ENCODE results near the gene PLCB1.

The PLCB1 gene

DNA sequence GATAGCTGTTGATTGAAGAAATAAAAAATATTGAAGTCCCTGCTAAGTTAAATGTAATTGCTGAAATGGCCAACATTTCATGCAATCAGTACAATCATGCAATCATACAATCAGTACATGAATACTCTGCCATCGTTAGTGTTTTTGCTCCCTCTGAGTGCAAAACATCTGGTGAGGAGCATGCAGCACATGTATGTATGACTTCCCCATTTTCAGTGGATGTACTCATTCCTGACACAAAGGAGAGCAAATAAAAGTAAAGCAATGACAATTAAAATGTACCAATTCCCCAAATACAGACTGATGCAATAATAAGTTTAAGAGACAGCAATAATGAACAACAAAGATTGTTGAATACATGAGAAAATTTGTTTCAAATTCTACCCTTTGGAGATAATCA, 140.7 kb downstream of the PLCB1 start:
- Histone ChIP-seq H3K4me2 (ENCODE audit: insufficient read depth, low read length) (no peak overlapping the region), H4K20me1 (ENCODE audit: insufficient read depth, low read length) (no peaks in the 10 kb centered on the region), H3K9ac (ENCODE audit: low read depth, low read length) (no peak overlapping the region), H3K27ac (ENCODE audit: low read length) (peak overlapping the region; percentile 17; the same call in 1 of the 2 replicates), H2AFZ (ENCODE audit: low read depth, low read length) (no peak overlapping the region), H3K4me1 (ENCODE audit: insufficient read depth, low read length) (peaks cover 60% of the 10 kb centered on the region), H3K9me3 (ENCODE audit: insufficient read depth, low read length, severe bottlenecking) (no peaks in the 10 kb centered on the region), H3K27me3 (ENCODE audit: insufficient read depth, low read length, poor library complexity) (no peaks in the 10 kb centered on the region), H3K79me2 (ENCODE audit: insufficient read depth, low read length) (peaks cover 75% of the 10 kb centered on the region), H3K36me3 (ENCODE audit: insufficient read depth, low read length) (no peaks in the 10 kb centered on the region), H3K4me3 (ENCODE audit: low read depth in 1 of 2, low read length in 2 of 2) (no peak overlapping the region)
- ATAC-seq (ENCODE audit: insufficient read depth, low read depth) (no peak), DNase-seq (no peak)
- no peak for TF ChIP-seq EZH2 (IDR thresholded peaks at IDR 0.05; ENCODE audit: borderline replicate concordance, low read depth, low read length, severe bottlenecking)
- TF ChIP-seq, protein P1, sequence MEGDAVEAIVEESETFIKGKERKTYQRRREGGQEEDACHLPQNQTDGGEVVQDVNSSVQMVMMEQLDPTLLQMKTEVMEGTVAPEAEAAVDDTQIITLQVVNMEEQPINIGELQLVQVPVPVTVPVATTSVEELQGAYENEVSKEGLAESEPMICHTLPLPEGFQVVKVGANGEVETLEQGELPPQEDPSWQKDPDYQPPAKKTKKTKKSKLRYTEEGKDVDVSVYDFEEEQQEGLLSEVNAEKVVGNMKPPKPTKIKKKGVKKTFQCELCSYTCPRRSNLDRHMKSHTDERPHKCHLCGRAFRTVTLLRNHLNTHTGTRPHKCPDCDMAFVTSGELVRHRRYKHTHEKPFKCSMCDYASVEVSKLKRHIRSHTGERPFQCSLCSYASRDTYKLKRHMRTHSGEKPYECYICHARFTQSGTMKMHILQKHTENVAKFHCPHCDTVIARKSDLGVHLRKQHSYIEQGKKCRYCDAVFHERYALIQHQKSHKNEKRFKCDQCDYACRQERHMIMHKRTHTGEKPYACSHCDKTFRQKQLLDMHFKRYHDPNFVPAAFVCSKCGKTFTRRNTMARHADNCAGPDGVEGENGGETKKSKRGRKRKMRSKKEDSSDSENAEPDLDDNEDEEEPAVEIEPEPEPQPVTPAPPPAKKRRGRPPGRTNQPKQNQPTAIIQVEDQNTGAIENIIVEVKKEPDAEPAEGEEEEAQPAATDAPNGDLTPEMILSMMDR (IDR thresholded peaks at IDR 0.05; ENCODE audit: borderline replicate concordance, extremely low read depth, low read length, poor library complexity, severe bottlenecking): no peak

GRCh38 chr20:8284902-8285301, 152.8 kb downstream of the PLCB1 start:
- no peaks in the 10 kb centered on the region for H3K4me1 ChIP-seq (ENCODE audit: insufficient read depth, low read length)
- H3K9ac ChIP-seq (ENCODE audit: low read depth, low read length): no peak overlapping the region
- H4K20me1 ChIP-seq (ENCODE audit: insufficient read depth, low read length): peaks cover 6% of the 10 kb centered on the region; the same call in 1 of the 2 replicates
- H3K9me3 ChIP-seq (ENCODE audit: insufficient read depth, low read length, severe bottlenecking): no peaks in the 10 kb centered on the region
- H3K27me3 ChIP-seq (ENCODE audit: insufficient read depth, low read length, poor library complexity): no peaks in the 10 kb centered on the region
- DNase-seq: no peak
- H3K79me2 ChIP-seq (ENCODE audit: insufficient read depth, low read length): peaks cover 63% of the 10 kb centered on the region
- TF ChIP-seq EZH2 (IDR thresholded peaks at IDR 0.05; ENCODE audit: borderline replicate concordance, low read depth, low read length, severe bottlenecking): no peak
- TF ChIP-seq, protein P1 (IDR thresholded peaks at IDR 0.05; ENCODE audit: borderline replicate concordance, extremely low read depth, low read length, poor library complexity, severe bottlenecking): no peak
- ATAC-seq (ENCODE audit: insufficient read depth, low read depth): no peak
- H2AFZ ChIP-seq (ENCODE audit: low read depth, low read length): no peak overlapping the region
- no peaks in the 10 kb centered on the region for H3K36me3 ChIP-seq (ENCODE audit: insufficient read depth, low read length)
- no peak overlapping the region for H3K4me2 ChIP-seq (ENCODE audit: insufficient read depth, low read length)
- H3K4me3 ChIP-seq (ENCODE audit: low read depth in 1 of 2, low read length in 2 of 2): no peak overlapping the region
- no peak overlapping the region for H3K27ac ChIP-seq (ENCODE audit: low read length)

DNA sequence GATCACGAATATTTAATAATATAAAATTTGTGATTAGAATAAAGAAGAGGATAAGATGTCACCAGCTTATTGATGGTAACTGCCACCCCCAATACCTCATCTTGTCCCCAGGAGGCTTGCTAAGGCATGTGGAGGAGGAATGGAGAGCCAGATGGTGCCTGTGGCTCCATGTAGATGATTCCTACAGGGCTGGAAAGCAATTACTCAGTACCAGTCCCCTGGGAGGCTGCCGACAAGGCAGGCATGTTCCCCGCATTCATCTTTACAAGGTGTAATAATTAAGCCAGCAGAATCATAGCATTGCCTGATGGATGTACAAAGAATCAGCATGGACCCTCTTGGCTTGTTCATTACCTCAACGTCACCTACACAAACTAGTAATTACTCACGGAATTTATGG, 155.3 kb downstream of the PLCB1 start:
- Histone ChIP-seq H3K79me2 (ENCODE audit: insufficient read depth, low read length) (peaks cover 75% of the 10 kb centered on the region), H3K27me3 (ENCODE audit: insufficient read depth, low read length, poor library complexity) (no peaks in the 10 kb centered on the region), H4K20me1 (ENCODE audit: insufficient read depth, low read length) (peaks cover 11% of the 10 kb centered on the region; the same call in 1 of the 2 replicates), H3K4me1 (ENCODE audit: insufficient read depth, low read length) (no peaks in the 10 kb centered on the region), H2AFZ (ENCODE audit: low read depth, low read length) (no peak overlapping the region), H3K4me2 (ENCODE audit: insufficient read depth, low read length) (no peak overlapping the region), H3K36me3 (ENCODE audit: insufficient read depth, low read length) (no peaks in the 10 kb centered on the region), H3K4me3 (ENCODE audit: low read depth in 1 of 2, low read length in 2 of 2) (no peak overlapping the region), H3K27ac (ENCODE audit: low read length) (no peak overlapping the region), H3K9me3 (ENCODE audit: insufficient read depth, low read length, severe bottlenecking) (no peaks in the 10 kb centered on the region), H3K9ac (ENCODE audit: low read depth, low read length) (no peak overlapping the region)
- ATAC-seq (ENCODE audit: insufficient read depth, low read depth): no peak
- TF ChIP-seq, protein P1 (IDR thresholded peaks at IDR 0.05; ENCODE audit: borderline replicate concordance, extremely low read depth, low read length, poor library complexity, severe bottlenecking): no peak
- TF ChIP-seq EZH2 (IDR thresholded peaks at IDR 0.05; ENCODE audit: borderline replicate concordance, low read depth, low read length, severe bottlenecking): no peak
- no peak for DNase-seq

GRCh38 chr20:8291200-8291599, 159.1 kb downstream of the PLCB1 start:
- H3K4me3 ChIP-seq (ENCODE audit: low read depth in 1 of 2, low read length in 2 of 2): no peak overlapping the region
- DNase-seq: no peak
- H3K79me2 ChIP-seq (ENCODE audit: insufficient read depth, low read length): peaks cover 60% of the 10 kb centered on the region
- H3K36me3 ChIP-seq (ENCODE audit: insufficient read depth, low read length): no peaks in the 10 kb centered on the region
- no peak overlapping the region for H2AFZ ChIP-seq (ENCODE audit: low read depth, low read length)
- peaks cover 12% of the 10 kb centered on the region; the same call in 1 of the 2 replicates for H4K20me1 ChIP-seq (ENCODE audit: insufficient read depth, low read length)
- no peak overlapping the region for H3K27ac ChIP-seq (ENCODE audit: low read length)
- no peaks in the 10 kb centered on the region for H3K4me1 ChIP-seq (ENCODE audit: insufficient read depth, low read length)
- no peaks in the 10 kb centered on the region for H3K9me3 ChIP-seq (ENCODE audit: insufficient read depth, low read length, severe bottlenecking)
- H3K27me3 ChIP-seq (ENCODE audit: insufficient read depth, low read length, poor library complexity): no peaks in the 10 kb centered on the region
- TF ChIP-seq EZH2 (IDR thresholded peaks at IDR 0.05; ENCODE audit: borderline replicate concordance, low read depth, low read length, severe bottlenecking): no peak
- TF ChIP-seq, protein P1 (IDR thresholded peaks at IDR 0.05; ENCODE audit: borderline replicate concordance, extremely low read depth, low read length, poor library complexity, severe bottlenecking): no peak
- H3K4me2 ChIP-seq (ENCODE audit: insufficient read depth, low read length): no peak overlapping the region
- no peak for ATAC-seq (ENCODE audit: insufficient read depth, low read depth)
- H3K9ac ChIP-seq (ENCODE audit: low read depth, low read length): no peak overlapping the region
